ENCODE measurements around the gene VPS54. TPM values are rescaled to one million over a fixed set of nuclear protein-coding genes. Genes with fewer than 3 reads are reported as not detected.

VPS54 gene
- total RNA-seq, 1 experiment from 2014 or later: 19.1 TPM

DNA sequence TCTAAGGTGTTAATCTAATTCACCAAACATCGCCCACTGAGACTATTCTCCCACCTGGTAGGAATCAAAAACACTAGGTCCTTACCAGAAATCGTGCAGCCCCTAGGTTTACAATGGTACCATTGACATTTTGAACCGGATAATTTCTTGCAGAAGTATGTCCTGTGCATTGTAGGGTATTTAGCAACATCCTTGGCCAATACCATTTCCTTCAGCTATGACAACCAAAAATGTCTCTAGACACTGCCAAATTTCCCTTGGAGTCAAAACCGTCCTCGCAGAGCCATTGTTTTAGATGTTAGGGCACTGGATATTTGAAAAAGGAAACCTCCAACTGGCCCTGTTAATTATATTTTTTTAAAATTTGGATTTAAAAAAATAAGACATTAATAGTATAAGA, 3.8 kb downstream of the VPS54 start:
- Histone ChIP-seq H3K4me1 (ENCODE audit: insufficient read depth, low read length, poor library complexity, severe bottlenecking) (peaks cover 14% of the 10 kb centered on the region), H3K27me3 (replicated peaks; ENCODE audit: insufficient read depth, low read depth, low read length, poor library complexity) (no peaks in the 10 kb centered on the region), H3K9me3 (ENCODE audit: low read depth, low read length, poor library complexity, severe bottlenecking) (no peaks in the 10 kb centered on the region), H3K27ac (ENCODE audit: low read depth, low read length, poor library complexity, severe bottlenecking) (no peak overlapping the region), H3K4me3 (ENCODE audit: low read depth, low read length, poor library complexity, severe bottlenecking) (no peak overlapping the region), H3K36me3 (ENCODE audit: insufficient read depth, low read length, poor library complexity, severe bottlenecking) (no peaks in the 10 kb centered on the region)
- TF ChIP-seq CTCF (conservative IDR thresholded peaks at IDR 0.05; ENCODE audit: low read depth, low read length): no peak
- no peak for TF ChIP-seq EZH2 (IDR thresholded peaks at IDR 0.05; ENCODE audit: borderline replicate concordance, low read depth, low read length, poor library complexity, severe bottlenecking)
- no TSS peak for BruUV-seq (replicated peaks)
- POLR2A ChIA-PET (ENCODE audit: low non-redundant PET): interaction anchor here (0.6 kb wide), 1 partner anchor 1172 kb away, joined by 4 read pairs; no protein-coding TSS in a partner anchor
- DNase-seq (ENCODE audit: low spot score): no peak
- intact Hi-C loops (cut with micrococcal nuclease; ENCODE audit: unreplicated experiment): no loop called here
- CTCF ChIA-PET: no interaction called here

DNA sequence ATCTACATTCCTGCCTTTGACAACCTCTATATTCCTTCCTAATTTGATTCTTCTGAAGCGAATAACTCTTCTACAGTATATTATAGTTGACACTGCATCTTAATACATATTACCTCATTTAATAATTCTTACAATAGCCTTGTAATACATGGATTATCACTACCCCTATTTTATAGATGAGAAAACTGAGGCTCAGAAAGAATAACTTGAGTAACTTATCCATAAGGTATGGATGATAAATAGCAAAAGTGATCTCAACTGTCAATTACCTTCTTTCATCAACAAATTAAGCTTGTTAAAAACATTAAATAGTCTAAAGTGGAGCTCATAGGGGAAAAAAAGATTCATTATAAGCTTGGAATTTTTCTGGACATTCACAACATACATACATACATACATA, 4.6 kb downstream of the VPS54 start:
- H3K9me3 ChIP-seq (ENCODE audit: low read depth, low read length, poor library complexity, severe bottlenecking): no peaks in the 10 kb centered on the region
- DNase-seq (ENCODE audit: low spot score): no peak
- H3K27me3 ChIP-seq (replicated peaks; ENCODE audit: insufficient read depth, low read depth, low read length, poor library complexity): no peaks in the 10 kb centered on the region
- ChIA-PET CTCF (no interaction called here), POLR2A (ENCODE audit: low non-redundant PET) (interaction anchor here (0.6 kb wide), 1 partner anchor 1172 kb away, joined by 4 read pairs; no protein-coding TSS in a partner anchor)
- no TSS peak for BruUV-seq (replicated peaks)
- no peak for TF ChIP-seq CTCF (conservative IDR thresholded peaks at IDR 0.05; ENCODE audit: low read depth, low read length)
- TF ChIP-seq EZH2 (IDR thresholded peaks at IDR 0.05; ENCODE audit: borderline replicate concordance, low read depth, low read length, poor library complexity, severe bottlenecking): no peak
- H3K27ac ChIP-seq (ENCODE audit: low read depth, low read length, poor library complexity, severe bottlenecking): no peak overlapping the region
- H3K36me3 ChIP-seq (ENCODE audit: insufficient read depth, low read length, poor library complexity, severe bottlenecking): no peaks in the 10 kb centered on the region
- H3K4me1 ChIP-seq (ENCODE audit: insufficient read depth, low read length, poor library complexity, severe bottlenecking): peaks cover 9% of the 10 kb centered on the region
- intact Hi-C loops (cut with micrococcal nuclease; ENCODE audit: unreplicated experiment): no loop called here
- no peak overlapping the region for H3K4me3 ChIP-seq (ENCODE audit: low read depth, low read length, poor library complexity, severe bottlenecking)

DNA sequence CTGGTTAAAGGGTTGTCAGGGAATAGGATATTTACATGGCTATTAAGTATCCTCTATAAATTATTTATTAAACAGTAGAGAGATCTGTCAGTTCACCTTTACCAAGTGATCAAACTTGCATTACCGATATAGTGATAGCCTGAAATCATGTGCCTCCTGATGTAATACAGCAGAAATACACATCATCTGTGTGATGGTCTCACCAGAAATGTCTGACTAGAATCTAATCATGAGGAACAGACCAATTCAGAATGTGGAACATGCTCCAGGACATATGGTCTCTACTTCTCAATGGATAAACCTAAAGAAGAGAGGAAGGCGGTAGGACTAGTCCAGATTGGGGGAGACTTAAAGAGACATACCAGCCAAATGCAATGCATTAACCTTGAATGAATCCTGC, 6.2 kb downstream of the VPS54 start:
- Histone ChIP-seq H3K27ac (ENCODE audit: low read depth, low read length, poor library complexity, severe bottlenecking) (no peak overlapping the region), H3K36me3 (ENCODE audit: insufficient read depth, low read length, poor library complexity, severe bottlenecking) (no peaks in the 10 kb centered on the region), H3K27me3 (replicated peaks; ENCODE audit: insufficient read depth, low read depth, low read length, poor library complexity) (no peaks in the 10 kb centered on the region), H3K4me1 (ENCODE audit: insufficient read depth, low read length, poor library complexity, severe bottlenecking) (peaks cover 7% of the 10 kb centered on the region), H3K4me3 (ENCODE audit: low read depth, low read length, poor library complexity, severe bottlenecking) (no peak overlapping the region), H3K9me3 (ENCODE audit: low read depth, low read length, poor library complexity, severe bottlenecking) (no peaks in the 10 kb centered on the region)
- intact Hi-C loops (cut with micrococcal nuclease; ENCODE audit: unreplicated experiment): no loop called here
- no peak for DNase-seq (ENCODE audit: low spot score)
- CTCF ChIA-PET: no interaction called here
- no peak for TF ChIP-seq CTCF (conservative IDR thresholded peaks at IDR 0.05; ENCODE audit: low read depth, low read length)
- no peak for TF ChIP-seq EZH2 (IDR thresholded peaks at IDR 0.05; ENCODE audit: borderline replicate concordance, low read depth, low read length, poor library complexity, severe bottlenecking)
- POLR2A ChIA-PET (ENCODE audit: low non-redundant PET): no interaction called here
- BruUV-seq (replicated peaks): no TSS peak
